ENCODE data around the gene KIF26B. TPM values are rescaled to one million over a fixed set of nuclear protein-coding genes. Genes with fewer than 3 reads are reported as not detected.

The KIF26B gene
- total RNA-seq, 8 experiments from 2014 or later, result 0.25 to 21.5 (median 10.2) TPM

DNA sequence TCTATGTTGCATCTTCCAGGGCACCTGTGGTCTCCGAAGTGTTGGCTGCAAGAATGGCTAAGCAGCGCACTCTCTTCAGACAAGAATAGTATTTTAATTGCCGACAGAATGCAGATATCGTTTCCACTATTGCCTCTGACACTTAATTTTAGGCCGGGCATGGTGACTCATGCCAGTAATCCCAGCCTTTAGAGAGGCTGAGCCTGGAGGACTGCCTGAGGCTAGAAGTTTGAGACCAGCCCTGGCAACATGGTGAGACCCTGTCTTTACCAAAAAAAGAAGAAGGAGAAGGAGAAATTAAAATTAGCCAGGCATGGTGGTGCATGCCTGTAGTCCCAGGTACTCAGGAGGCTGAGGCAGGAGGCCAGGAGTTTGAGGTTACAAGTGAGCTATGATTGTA is 306.9 kb downstream of the KIF26B start:
- peaks cover 2 to 8% of the 10 kb centered on the region in 2 donors for H3K4me1 ChIP-seq (replicated peaks in 1 of 2)
- WGBS, 10 experiments, result 40 to 100% (median 98%) methylated on average over 1 to 5 of the region's 5 CpGs; no CpG with 5 or more reads in 5 of the 10 experiments
- H3K27ac ChIP-seq, result no peak overlapping the region
- in situ Hi-C loops (cut with MboI; ENCODE audit: low pct_unique_long_range_greater_than_20kb in 2 of 9, low sequenced_read_pairs in 9 of 9, unreplicated experiment in 9 of 9), result no loop called here
- no peak for ATAC-seq (replicated peaks in 6 of 8)
- H3K4me3 ChIP-seq, result no peak overlapping the region

DNA sequence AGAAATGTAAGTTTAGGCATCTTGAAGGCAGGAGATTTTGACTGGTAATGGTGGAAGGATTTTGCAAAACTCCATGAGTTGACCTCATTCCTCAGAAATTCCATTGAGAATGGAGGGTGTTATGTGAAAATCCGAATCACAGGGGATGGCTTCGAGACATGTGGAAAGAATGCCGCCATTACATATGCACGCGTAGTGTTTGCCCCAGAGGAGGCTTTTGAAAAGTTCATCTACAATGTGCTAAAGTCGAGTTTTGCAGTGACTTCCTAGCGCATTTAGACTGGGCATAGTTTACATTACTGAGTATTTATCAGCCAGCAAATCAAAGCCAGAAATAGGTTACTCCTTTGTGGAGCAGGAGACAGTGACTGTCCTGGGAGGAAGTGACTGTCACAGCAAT is 307.4 kb downstream of the KIF26B start:
- Histone ChIP-seq H3K4me1 (replicated peaks in 1 of 2) (peaks cover 2 to 10% of the 10 kb centered on the region in 2 donors), H3K4me3 (no peak overlapping the region), H3K27ac (no peak overlapping the region)
- in situ Hi-C loops (cut with MboI; ENCODE audit: low pct_unique_long_range_greater_than_20kb in 2 of 9, low sequenced_read_pairs in 9 of 9, unreplicated experiment in 9 of 9), result no loop called here
- no peak for ATAC-seq (replicated peaks in 6 of 8)
- 62 to 85% (median 71%) methylated on average over 3 to 7 of the region's 7 CpGs; no CpG with 5 or more reads in 1 of the 10 experiments for WGBS, 10 experiments

DNA sequence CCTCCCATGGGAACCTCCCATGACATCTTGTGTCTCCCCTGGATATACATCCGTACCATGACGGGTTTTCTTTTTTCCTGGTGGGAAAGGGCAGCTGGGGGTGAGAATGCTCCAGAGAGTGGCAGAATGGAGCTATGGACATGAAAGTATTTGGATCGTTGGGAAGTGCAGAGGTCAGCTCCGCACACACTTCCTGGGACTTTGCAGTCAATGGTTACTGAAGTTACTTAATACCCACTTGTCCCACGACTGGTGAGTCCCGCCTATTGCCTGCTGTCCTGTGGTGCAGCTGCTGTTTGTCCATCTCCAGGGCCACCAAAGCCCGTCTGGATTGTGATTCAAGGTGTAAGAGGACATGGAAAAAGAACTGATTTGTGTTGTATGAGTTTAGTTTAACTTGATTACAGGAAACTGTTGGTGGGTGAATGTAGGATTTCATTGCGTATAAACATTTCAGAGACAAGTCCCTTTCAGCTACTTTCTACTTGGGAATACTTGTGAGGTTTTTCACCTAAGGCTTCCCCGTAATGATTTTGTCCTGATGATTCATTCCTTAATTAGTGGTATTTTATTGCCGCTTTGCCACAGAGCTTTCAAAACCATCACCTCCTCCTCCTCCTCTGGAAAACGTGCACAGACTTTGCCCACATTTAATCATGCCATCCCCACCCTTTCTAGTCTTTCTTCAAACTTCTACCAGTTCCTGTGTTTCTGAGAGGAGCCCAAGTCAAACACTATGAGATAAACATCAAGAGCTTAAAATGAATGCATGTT is 308.8 kb downstream of the KIF26B start:
- peaks cover 2 to 10% of the 10 kb centered on the region in 2 donors for H3K4me1 ChIP-seq (replicated peaks in 1 of 2)
- no peak overlapping the region for H3K27ac ChIP-seq
- in situ Hi-C loops (cut with MboI; ENCODE audit: low pct_unique_long_range_greater_than_20kb in 2 of 9, low sequenced_read_pairs in 9 of 9, unreplicated experiment in 9 of 9), result no loop called here
- no peak for ATAC-seq (replicated peaks in 6 of 8)
- 58 to 100% (median 88%) methylated on average over 1 to 11 of the region's 11 CpGs for WGBS, 10 experiments
- no peak overlapping the region for H3K4me3 ChIP-seq

DNA sequence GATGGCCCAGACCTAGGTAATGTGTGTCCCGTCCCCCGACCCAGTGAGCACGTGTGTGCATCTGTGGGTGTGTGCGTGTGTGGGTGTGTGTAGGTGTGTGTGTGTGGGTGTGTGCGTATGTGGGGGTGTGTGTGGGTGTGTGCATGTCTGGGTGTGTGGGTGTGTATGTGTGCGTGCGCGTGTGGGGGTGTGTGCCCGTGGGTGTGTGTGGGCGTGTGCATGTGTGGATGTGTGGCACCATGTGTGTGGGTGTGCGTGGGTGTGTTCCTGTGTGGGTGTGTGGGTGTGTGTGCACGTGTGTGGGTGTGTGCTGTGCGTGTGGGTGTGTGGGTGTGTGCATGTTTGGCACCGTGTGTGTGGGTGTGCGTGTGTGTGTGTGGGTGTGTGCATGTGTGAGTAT is 309.5 kb downstream of the KIF26B start:
- no peak overlapping the region for H3K27ac ChIP-seq
- H3K4me3 ChIP-seq, result no peak overlapping the region
- 60 to 100% (median 100%) methylated on average over 1 to 3 of the region's 15 CpGs; no CpG with 5 or more reads in 6 of the 10 experiments for WGBS, 10 experiments
- in situ Hi-C loops (cut with MboI; ENCODE audit: low pct_unique_long_range_greater_than_20kb in 2 of 9, low sequenced_read_pairs in 9 of 9, unreplicated experiment in 9 of 9), result no loop called here
- no peak for ATAC-seq (replicated peaks in 6 of 8)
- peaks cover 2 to 10% of the 10 kb centered on the region in 2 donors for H3K4me1 ChIP-seq (replicated peaks in 1 of 2)

DNA sequence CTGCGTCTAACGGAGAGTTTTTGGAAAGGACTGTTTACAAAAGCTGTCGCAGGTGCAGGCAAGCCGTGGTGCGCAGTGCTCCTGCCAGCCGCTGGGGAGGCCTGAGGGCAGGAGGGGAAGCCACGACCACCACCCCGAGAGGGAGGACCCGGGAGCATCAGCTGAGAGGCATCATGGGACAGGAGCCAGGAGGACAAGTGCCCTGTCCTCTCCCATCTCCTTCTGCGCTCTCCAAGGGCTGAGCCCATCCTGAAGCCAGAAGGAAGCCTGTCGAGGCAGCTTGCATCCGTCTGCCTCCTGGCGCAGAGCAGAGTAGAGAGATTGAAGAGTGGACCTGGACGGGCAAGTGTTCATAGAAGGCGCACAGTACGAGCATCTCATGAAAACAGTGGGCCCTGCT is 310.9 kb downstream of the KIF26B start:
- Histone ChIP-seq H3K4me1 (replicated peaks in 1 of 2) (peaks cover 2 to 10% of the 10 kb centered on the region in 2 donors), H3K27ac (no peak overlapping the region), H3K4me3 (no peak overlapping the region)
- 79 to 97% (median 89%) methylated on average over 1 to 15 of the region's 16 CpGs; no CpG with 5 or more reads in 3 of the 10 experiments for WGBS, 10 experiments
- peak in 1 of 8 experiments; percentile 17 for ATAC-seq (replicated peaks in 6 of 8)
- in situ Hi-C loops (cut with MboI; ENCODE audit: low pct_unique_long_range_greater_than_20kb in 2 of 9, low sequenced_read_pairs in 9 of 9, unreplicated experiment in 9 of 9), result no loop called here

DNA sequence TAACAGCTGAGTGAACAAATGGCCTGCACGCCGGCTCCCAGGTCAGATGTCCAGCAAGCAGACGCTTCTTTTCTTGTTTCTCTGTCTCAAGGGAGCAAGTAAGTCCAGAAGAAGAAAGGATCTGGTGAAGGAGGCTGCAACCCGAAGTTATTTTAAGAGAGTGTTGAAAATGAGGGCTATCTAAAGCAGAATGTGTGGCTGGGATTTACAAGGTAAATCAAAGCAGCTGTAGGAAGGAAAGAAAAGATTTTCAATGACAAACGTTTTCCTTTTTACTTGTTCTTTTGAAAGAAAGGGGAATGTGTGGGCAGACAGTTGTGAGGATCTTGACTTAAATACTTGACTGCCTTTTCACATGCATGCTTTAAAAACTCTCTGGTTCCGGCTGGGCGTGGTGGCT is 311.5 kb downstream of the KIF26B start:
- WGBS, 10 experiments, result 0 to 80% (median 45%) methylated on average over 1 to 7 of the region's 7 CpGs
- H3K4me3 ChIP-seq, result no peak overlapping the region
- in situ Hi-C loops (cut with MboI; ENCODE audit: low pct_unique_long_range_greater_than_20kb in 2 of 9, low sequenced_read_pairs in 9 of 9, unreplicated experiment in 9 of 9), result no loop called here
- ATAC-seq (replicated peaks in 6 of 8), result peak in 1 of 8 experiments; percentile 15
- H3K4me1 ChIP-seq (replicated peaks in 1 of 2), result peaks cover 2 to 10% of the 10 kb centered on the region in 2 donors
- no peak overlapping the region for H3K27ac ChIP-seq

DNA sequence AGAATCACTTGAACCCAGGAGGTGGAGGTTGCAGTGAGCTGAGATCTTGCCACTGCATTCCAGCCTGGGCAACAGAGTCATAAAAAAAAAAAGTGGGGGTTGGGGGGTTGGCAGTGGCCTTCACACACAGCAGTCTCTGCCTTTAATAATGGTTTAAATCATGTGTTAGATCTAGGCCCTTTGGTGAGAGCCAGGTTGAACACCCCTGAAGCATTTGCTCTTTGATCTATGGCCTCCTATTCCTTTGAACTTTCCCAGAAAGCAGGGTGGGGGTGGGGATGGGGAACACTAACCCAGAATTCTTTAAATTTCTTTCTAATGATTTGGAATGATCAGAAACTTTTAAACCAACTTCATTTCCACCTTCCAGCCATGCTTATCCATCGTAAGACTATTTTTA is 313.0 kb downstream of the KIF26B start:
- in situ Hi-C loops (cut with MboI; ENCODE audit: low pct_unique_long_range_greater_than_20kb in 2 of 9, low sequenced_read_pairs in 9 of 9, unreplicated experiment in 9 of 9), result no loop called here
- Histone ChIP-seq H3K27ac (no peak overlapping the region), H3K4me1 (replicated peaks in 1 of 2) (peaks cover 2 to 10% of the 10 kb centered on the region in 2 donors), H3K4me3 (no peak overlapping the region)
- ATAC-seq (replicated peaks in 6 of 8), result no peak
- 56 to 100% (median 96%) methylated on average over 1 of the region's 1 CpG; no CpG with 5 or more reads in 2 of the 10 experiments for WGBS, 10 experiments

DNA sequence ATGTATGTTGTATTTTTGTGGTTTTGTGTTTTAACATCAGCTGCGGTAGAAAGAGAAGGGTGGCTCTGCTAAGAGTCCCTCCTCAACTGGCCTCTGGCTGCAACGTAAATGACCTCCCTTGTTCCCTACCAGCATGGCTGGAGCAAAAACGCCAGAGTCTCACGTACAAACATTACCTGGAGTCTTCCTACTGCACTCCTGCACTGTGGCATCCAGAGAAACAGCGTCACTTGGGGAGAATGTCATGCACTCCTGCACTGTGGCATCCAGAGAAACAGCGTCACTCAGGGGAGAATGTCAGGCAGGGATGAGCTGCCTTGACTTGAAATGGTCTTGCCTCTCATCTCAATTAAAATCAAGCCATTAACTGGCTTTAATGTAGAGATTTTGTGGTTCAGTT is 314.2 kb downstream of the KIF26B start:
- Histone ChIP-seq H3K4me3 (no peak overlapping the region), H3K27ac (no peak overlapping the region), H3K4me1 (replicated peaks in 1 of 2) (peaks cover 2 to 10% of the 10 kb centered on the region in 2 donors)
- no peak for ATAC-seq (replicated peaks in 6 of 8)
- 36 to 100% (median 78%) methylated on average over 1 to 6 of the region's 6 CpGs; no CpG with 5 or more reads in 2 of the 10 experiments for WGBS, 10 experiments
- in situ Hi-C loops (cut with MboI; ENCODE audit: low pct_unique_long_range_greater_than_20kb in 2 of 9, low sequenced_read_pairs in 9 of 9, unreplicated experiment in 9 of 9), result no loop called here

DNA sequence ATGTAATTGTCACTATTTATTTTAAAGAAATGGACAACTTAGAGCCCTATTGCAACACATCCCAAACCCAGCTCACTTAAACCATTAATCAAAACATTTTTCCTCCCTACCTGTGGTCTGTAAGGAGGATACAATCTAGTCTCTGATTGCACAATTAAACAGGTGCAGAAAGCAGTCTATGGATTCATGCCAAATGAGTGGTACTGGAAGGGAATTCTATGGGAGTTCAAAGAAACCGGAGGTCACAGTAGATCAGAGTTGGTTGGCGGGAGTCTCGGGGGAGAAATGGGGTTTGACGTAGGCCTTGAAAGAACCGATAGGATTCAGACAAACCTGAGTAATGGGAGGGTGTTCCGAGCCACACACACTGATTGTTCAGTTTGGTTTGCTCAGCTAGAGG is 314.9 kb downstream of the KIF26B start:
- no peak for ATAC-seq (replicated peaks in 6 of 8)

DNA sequence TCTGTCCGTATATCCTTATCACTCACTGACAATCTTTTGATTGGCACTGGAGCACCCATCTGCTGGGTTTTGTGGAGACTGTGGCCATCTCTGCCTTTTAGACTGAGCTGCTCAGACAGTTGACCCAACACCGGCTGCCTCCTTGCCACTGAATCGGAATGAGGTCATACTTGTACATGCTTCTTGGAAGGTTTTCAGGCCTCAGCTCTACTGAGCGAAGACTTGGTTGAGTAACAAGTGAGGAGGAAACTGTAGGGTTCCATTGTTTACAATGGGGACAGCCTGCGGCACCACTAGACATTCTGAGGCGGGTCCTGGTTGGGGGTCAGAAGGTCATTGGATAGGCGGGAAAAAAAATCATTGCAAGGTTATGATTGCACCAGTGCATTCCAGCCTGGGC is 320.3 kb downstream of the KIF26B start:
- no peak overlapping the region for H3K4me3 ChIP-seq
- 0 to 100% (median 90%) methylated on average over 1 to 7 of the region's 7 CpGs; no CpG with 5 or more reads in 1 of the 10 experiments for WGBS, 10 experiments
- H3K4me1 ChIP-seq (replicated peaks in 1 of 2), result no peaks in the 10 kb centered on the region
- no peak overlapping the region for H3K27ac ChIP-seq
- in situ Hi-C loops (cut with MboI; ENCODE audit: low pct_unique_long_range_greater_than_20kb in 2 of 9, low sequenced_read_pairs in 9 of 9, unreplicated experiment in 9 of 9), result no loop called here
- peak in 1 of 8 experiments; percentile 34 for ATAC-seq (replicated peaks in 6 of 8)

More for the DNA sequence above, 314.9 kb downstream of the KIF26B start:
- Histone ChIP-seq H3K4me3 (no peak overlapping the region), H3K4me1 (replicated peaks in 1 of 2) (peaks cover 2 to 10% of the 10 kb centered on the region in 2 donors), H3K27ac (no peak overlapping the region)
- WGBS, 10 experiments, result 40 to 94% (median 86%) methylated on average over 1 to 6 of the region's 6 CpGs; no CpG with 5 or more reads in 1 of the 10 experiments
- in situ Hi-C loops (cut with MboI; ENCODE audit: low pct_unique_long_range_greater_than_20kb in 2 of 9, low sequenced_read_pairs in 9 of 9, unreplicated experiment in 9 of 9), result no loop called here

DNA sequence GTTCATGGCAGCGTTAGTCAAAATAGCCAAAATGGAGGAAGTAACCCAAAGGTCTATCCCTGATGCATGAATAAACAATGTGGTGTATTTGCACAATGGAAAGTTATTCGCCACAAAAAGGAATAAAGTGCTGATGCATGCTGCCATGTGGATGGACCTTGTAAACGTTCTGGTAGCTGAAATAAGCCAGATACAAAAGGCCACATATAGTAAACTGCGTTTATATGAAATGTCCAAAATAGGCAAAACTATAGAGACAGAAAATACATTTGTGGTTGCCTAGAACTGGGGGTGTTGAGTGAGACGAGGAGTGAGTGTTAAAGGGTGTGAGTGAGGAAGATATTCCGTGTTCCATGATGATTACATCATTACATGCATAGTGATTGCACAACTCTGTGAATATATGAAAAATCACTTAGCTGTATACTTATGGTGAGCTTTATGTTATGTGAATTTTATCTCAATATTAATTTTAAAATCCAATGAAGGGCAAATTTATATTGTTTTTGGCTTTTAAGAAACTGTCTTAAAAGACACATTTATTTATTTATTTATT is 321.3 kb downstream of the KIF26B start:
- 40 to 90% (median 70%) methylated on average over 2 to 6 of the region's 6 CpGs; no CpG with 5 or more reads in 1 of the 10 experiments for WGBS, 10 experiments
- Histone ChIP-seq H3K4me1 (replicated peaks in 1 of 2) (peaks cover under 1 to 1% of the 10 kb centered on the region in 2 donors), H3K4me3 (no peak overlapping the region), H3K27ac (no peak overlapping the region)
- in situ Hi-C loops (cut with MboI; ENCODE audit: low pct_unique_long_range_greater_than_20kb in 2 of 9, low sequenced_read_pairs in 9 of 9, unreplicated experiment in 9 of 9), result no loop called here
- no peak for ATAC-seq (replicated peaks in 6 of 8)

DNA sequence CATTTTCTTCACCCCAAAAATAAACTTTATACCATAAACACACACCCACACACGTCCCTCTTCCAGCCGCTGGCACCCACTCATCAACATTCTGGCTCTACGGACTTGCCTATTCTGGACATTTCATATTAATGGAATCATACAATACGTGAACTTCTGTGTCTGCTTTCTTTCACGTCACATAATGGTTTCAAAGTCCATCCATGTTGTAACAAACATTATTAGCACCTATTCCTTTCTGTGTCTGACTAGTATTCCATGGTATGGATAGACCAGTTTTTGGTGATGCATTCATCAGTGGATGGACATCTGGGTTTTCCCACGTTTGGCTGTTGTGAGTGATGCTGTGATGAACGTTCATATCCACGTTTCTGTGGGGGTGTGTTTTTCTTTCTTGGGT is 323.2 kb downstream of the KIF26B start:
- H3K4me3 ChIP-seq, result no peak overlapping the region
- H3K27ac ChIP-seq, result no peak overlapping the region
- 41 to 100% (median 90%) methylated on average over 1 to 8 of the region's 8 CpGs; no CpG with 5 or more reads in 1 of the 10 experiments for WGBS, 10 experiments
- H3K4me1 ChIP-seq (replicated peaks in 1 of 2), result peaks cover 9 to 10% of the 10 kb centered on the region in 2 donors
- in situ Hi-C loops (cut with MboI; ENCODE audit: low pct_unique_long_range_greater_than_20kb in 2 of 9, low sequenced_read_pairs in 9 of 9, unreplicated experiment in 9 of 9), result no loop called here
- no peak for ATAC-seq (replicated peaks in 6 of 8)

DNA sequence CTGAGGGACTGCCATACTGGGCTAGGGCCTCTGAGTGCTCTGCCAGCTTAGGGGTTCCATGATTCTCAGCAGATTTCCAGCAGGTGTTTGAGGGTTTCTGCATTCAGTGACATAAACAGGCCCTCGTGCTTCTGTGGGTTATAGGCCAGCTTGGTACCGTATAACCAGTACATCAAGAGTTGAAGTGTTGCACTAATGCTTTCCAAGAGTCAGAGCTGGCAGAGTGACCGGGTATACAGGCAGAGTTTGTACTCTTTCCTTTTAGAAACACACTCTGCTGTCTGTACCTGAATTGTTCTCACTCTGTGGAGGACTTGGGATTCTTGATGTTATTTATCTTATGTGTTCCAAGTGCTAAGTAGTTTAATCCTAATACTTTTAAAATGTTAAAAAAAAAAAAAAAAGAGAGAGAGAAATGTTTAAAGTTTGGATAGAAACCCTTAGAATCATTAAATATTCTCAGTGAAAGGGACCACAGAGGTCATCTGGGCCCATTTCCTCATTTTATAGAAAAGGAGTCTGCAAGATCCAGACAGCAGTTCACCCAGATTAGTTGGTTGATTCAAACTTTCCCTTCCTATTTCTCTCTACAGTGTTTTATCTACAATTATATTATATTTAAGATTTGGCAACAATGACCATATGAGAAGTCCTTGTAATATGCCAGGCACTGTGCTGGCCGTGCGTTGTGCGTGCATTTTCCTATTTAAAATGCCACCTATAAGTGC is 325.8 kb downstream of the KIF26B start:
- peaks cover 23 to 26% of the 10 kb centered on the region in 2 donors for H3K4me1 ChIP-seq (replicated peaks in 1 of 2)
- no peak for ATAC-seq (replicated peaks in 6 of 8)
- WGBS, 10 experiments, result 54 to 100% (median 94%) methylated on average over 3 to 6 of the region's 6 CpGs; no CpG with 5 or more reads in 2 of the 10 experiments
- no peak overlapping the region for H3K4me3 ChIP-seq
- in situ Hi-C loops (cut with MboI; ENCODE audit: low pct_unique_long_range_greater_than_20kb in 2 of 9, low sequenced_read_pairs in 9 of 9, unreplicated experiment in 9 of 9), result no loop called here
- H3K27ac ChIP-seq, result no peak overlapping the region

All from motor neuron (in vitro differentiated cells).